HepG2 (cell line): Measurements from ENCODE around the gene CDK5RAP2. TPM values are rescaled to one million over a fixed set of nuclear protein-coding genes. Genes with fewer than 3 reads are reported as not detected.

ENCODE experiments used
- ARID3A ChIP-seq: IDR thresholded peaks from 2 replicates; pipeline ENCODE4 v1.6.1; 2012; ENCODE audit warnings: low read depth, low read length, improper control_type of control experiment
- BRD4 ChIP-seq: sonication (generic); formaldehyde crosslinking; IDR thresholded peaks from 2 replicates; pipeline ENCODE4 v1.4.0; 2020; ENCODE audit warnings: missing genetic modification reagents
- CAMTA2 ChIP-seq: sonication (generic); formaldehyde crosslinking; IDR thresholded peaks from 2 replicates; pipeline ENCODE4 v1.4.0; 2020; ENCODE audit warnings: mild to moderate bottlenecking, missing genetic modification reagents, borderline replicate concordance
- CBX5 ChIP-seq: sonication (generic); formaldehyde crosslinking; IDR thresholded peaks from 2 replicates; pipeline ENCODE4 v1.4.0; 2020; ENCODE audit warnings: missing genetic modification reagents, borderline replicate concordance
- FIP1L1 ChIP-seq: fragments of 200-400 bp; formaldehyde crosslinking; IDR thresholded peaks from 2 replicates; pipeline ENCODE4 v1.6.1; 2018; ENCODE audit warnings: low read depth, mild to moderate bottlenecking, low read length, moderate library complexity, borderline replicate concordance; ENCODE audit not compliant: insufficient read depth
- FOXM1 ChIP-seq: sonication (generic); formaldehyde crosslinking; IDR thresholded peaks from 2 replicates; pipeline ENCODE4 v1.5.0; 2020; ENCODE audit warnings: missing genetic modification reagents
- KDM6A ChIP-seq: IDR thresholded peaks from 2 replicates; pipeline ENCODE4 v1.6.1; 2016; ENCODE audit warnings: low read depth
- MED8 ChIP-seq: sonication (generic); formaldehyde crosslinking; IDR thresholded peaks from 2 replicates; pipeline ENCODE4 v1.8.1; 2023; ENCODE audit warnings: mild to moderate bottlenecking, missing genetic modification reagents; ENCODE audit not compliant: insufficient replicate concordance
- MYPOP ChIP-seq: sonication (generic); formaldehyde crosslinking; IDR thresholded peaks from 2 replicates; pipeline ENCODE4 v1.8.1; 2023; ENCODE audit warnings: mild to moderate bottlenecking, moderate library complexity, missing genetic modification reagents
- NKX3-1 ChIP-seq: sonication (generic); formaldehyde crosslinking; IDR thresholded peaks from 2 replicates; pipeline ENCODE4 v1.5.0; 2020; ENCODE audit warnings: missing genetic modification reagents
- NR3C1 ChIP-seq: sonication (generic); formaldehyde crosslinking; IDR thresholded peaks from 2 replicates; pipeline ENCODE4 v1.4.0; 2020; ENCODE audit warnings: missing genetic modification reagents
- NRL ChIP-seq: sonication (generic); formaldehyde crosslinking; IDR thresholded peaks from 2 replicates; pipeline ENCODE4 v1.5.0; 2020; ENCODE audit warnings: missing genetic modification reagents, mild to moderate bottlenecking, moderate library complexity, borderline replicate concordance
- PAX8 ChIP-seq: sonication (generic); formaldehyde crosslinking; IDR thresholded peaks from 2 replicates; pipeline ENCODE4 v1.8.0; 2022; ENCODE audit warnings: mild to moderate bottlenecking, missing genetic modification reagents, borderline replicate concordance
- PTBP1 ChIP-seq: fragments of 200-400 bp; formaldehyde crosslinking; IDR thresholded peaks from 2 replicates; pipeline ENCODE4 v1.6.1; 2018; ENCODE audit warnings: low read length, low read depth; ENCODE audit not compliant: poor library complexity, severe bottlenecking
- SMC3 ChIP-seq: IDR thresholded peaks from 2 replicates; pipeline ENCODE4 v1.6.1; 2011; ENCODE audit warnings: low read length, improper control_type of control experiment
- SOX5 ChIP-seq: IDR thresholded peaks from 2 replicates; pipeline ENCODE4 v1.6.1; 2016; ENCODE audit warnings: borderline replicate concordance
- TFAP4 ChIP-seq: sonication (generic); IDR thresholded peaks from 2 replicates; pipeline ENCODE4 v1.6.1; 2016; ENCODE audit warnings: low read depth, borderline replicate concordance
- TOPORS ChIP-seq: sonication (generic); formaldehyde crosslinking; IDR thresholded peaks from 2 replicates; pipeline ENCODE4 v1.8.0; 2023; ENCODE audit warnings: mild to moderate bottlenecking, missing genetic modification reagents
- XRCC5 ChIP-seq: fragments of 200-400 bp; formaldehyde crosslinking; optimal IDR thresholded peaks from 2 replicates; pipeline ENCODE3; 2017; ENCODE audit warnings: mild to moderate bottlenecking, low read length
- ZFP36L2 ChIP-seq: sonication (generic); formaldehyde crosslinking; IDR thresholded peaks from 2 replicates; pipeline ENCODE4 v1.4.0; 2020; ENCODE audit warnings: missing genetic modification reagents
- ZFP37 ChIP-seq: sonication (generic); formaldehyde crosslinking; IDR thresholded peaks from 2 replicates; pipeline ENCODE4 v1.4.0; 2020; ENCODE audit warnings: missing genetic modification reagents, borderline replicate concordance
- ZNF350 ChIP-seq: sonication (generic); formaldehyde crosslinking; IDR thresholded peaks from 2 replicates; pipeline ENCODE4 v1.4.0; 2020; ENCODE audit warnings: mild to moderate bottlenecking, low read depth, missing genetic modification reagents, borderline replicate concordance
- ZNF432 ChIP-seq: sonication (generic); formaldehyde crosslinking; IDR thresholded peaks from 2 replicates; pipeline ENCODE4 v1.5.0; 2020; ENCODE audit warnings: missing genetic modification reagents, mild to moderate bottlenecking, borderline replicate concordance
- ZNF484 ChIP-seq: sonication (generic); formaldehyde crosslinking; IDR thresholded peaks from 2 replicates; pipeline ENCODE4 v1.5.1; 2020; ENCODE audit warnings: mild to moderate bottlenecking, low read depth, missing genetic modification reagents, borderline replicate concordance
- ZNF776 ChIP-seq: sonication (generic); formaldehyde crosslinking; IDR thresholded peaks from 2 replicates; pipeline ENCODE4 v1.4.0; 2020; ENCODE audit warnings: mild to moderate bottlenecking, missing genetic modification reagents
- ZSCAN31 ChIP-seq: sonication (generic); formaldehyde crosslinking; IDR thresholded peaks from 2 replicates; pipeline ENCODE4 v1.5.0; 2020; ENCODE audit warnings: low read depth, mild to moderate bottlenecking, missing genetic modification reagents
- polyA plus RNA-seq, 8 experiments: library from polyadenylated mRNA; depleted of rRNA in 3 of 8; stranded (reverse) in 7 of 8; unstranded in 1 of 8; fragments of >200 nt; fragmentation: Illumina TruSeq in 4 of 8; extraction: Trizol in 4 of 8; gene quantifications; 2 replicates each; pipeline versions ENCODE4 v1.2.1 to v1.2.3, GENCODE V29; 2011 to 2016; ENCODE audit warnings: low read depth in 4 of 8, missing spikeins in 1 of 8, mixed read lengths in 1 of 8; ENCODE audit not compliant: insufficient read depth in 1 of 8
- total RNA-seq, 5 experiments: library from RNA; depleted of rRNA; stranded (reverse); fragments of >200 nt; fragmentation: Illumina TruSeq; extraction: Trizol; gene quantifications; 2 replicates each; pipeline ENCODE4 v1.2.3, GENCODE V29; 2016; ENCODE audit warnings: low read depth in 1 of 5

CDK5RAP2 gene
- total and polyA plus RNA-seq, 2 of the 13 experiments (the other 11 are each of a cell fraction or from before 2014, with no cell fraction given) = 31.8 to 42.2 TPM

GRCh38 chr9:120387257-120388002, 192.5 kb downstream of the CDK5RAP2 start (continued):
- TF ChIP-seq NRL (CRISPR knock-in tag) = no peak
- TF ChIP-seq ZFP37 (CRISPR knock-in tag) = no peak
- no peak for TF ChIP-seq BRD4 (CRISPR knock-in tag)
- no peak for TF ChIP-seq ZFP36L2 (CRISPR knock-in tag)
- no peak for TF ChIP-seq NKX3-1 (CRISPR knock-in tag)
- no peak for TF ChIP-seq SMC3
- no peak for TF ChIP-seq MYPOP (CRISPR knock-in tag)
- no peak; the same call in 1 of the 2 replicates for TF ChIP-seq ZSCAN31 (CRISPR knock-in tag)
- no peak for TF ChIP-seq FIP1L1
- TF ChIP-seq TOPORS (CRISPR knock-in tag) = no peak
- no peak for TF ChIP-seq NR3C1 (CRISPR knock-in tag)
- TF ChIP-seq PAX8 (CRISPR knock-in tag) = no peak
- TF ChIP-seq CBX5 (CRISPR knock-in tag) = no peak
- TF ChIP-seq ZNF484 (CRISPR knock-in tag) = no peak
- no peak for TF ChIP-seq ZNF776 (CRISPR knock-in tag)
- TF ChIP-seq MED8 (CRISPR knock-in tag) = no peak
- TF ChIP-seq KDM6A (CRISPR knock-in tag) = no peak
- peak; percentile 37; the same call in 1 of the 2 replicates for TF ChIP-seq SOX5
- TF ChIP-seq CAMTA2 (CRISPR knock-in tag) = no peak
- no peak for TF ChIP-seq ARID3A
- no peak for TF ChIP-seq FOXM1 (CRISPR knock-in tag)
- TF ChIP-seq ZNF432 = no peak
- no peak for TF ChIP-seq PTBP1
- TF ChIP-seq TFAP4 = peak; percentile 30; the same call in 1 of the 2 replicates
- TF ChIP-seq ZNF350 (CRISPR knock-in tag) = no peak
- peak; percentile 53 for TF ChIP-seq XRCC5
